Astrocyte (in vitro differentiated cells and primary cell): Measurements from ENCODE around the gene PCSK5.

ENCODE experiments used
- CTCF ChIP-seq: IDR thresholded peaks from 2 replicates; pipeline ENCODE4 v1.5.1; 2011; ENCODE audit warnings: low read depth, mild to moderate bottlenecking, inconsistent platforms, low read length, moderate library complexity; ENCODE audit not compliant: insufficient read depth
- EZH2 ChIP-seq: IDR thresholded peaks from 2 replicates; pipeline ENCODE4 v1.6.1; 2012; ENCODE audit warnings: mild to moderate bottlenecking, low read length, inconsistent platforms; ENCODE audit not compliant: insufficient read depth

- TF ChIP-seq CTCF (no peak), EZH2 (no peak)
Measured at GRCh38 chr9:76099516-76099915, 209.0 kb downstream of the PCSK5 start.
